ENCODE data around the gene SLC26A3.

Gene SLC26A3

DNA sequence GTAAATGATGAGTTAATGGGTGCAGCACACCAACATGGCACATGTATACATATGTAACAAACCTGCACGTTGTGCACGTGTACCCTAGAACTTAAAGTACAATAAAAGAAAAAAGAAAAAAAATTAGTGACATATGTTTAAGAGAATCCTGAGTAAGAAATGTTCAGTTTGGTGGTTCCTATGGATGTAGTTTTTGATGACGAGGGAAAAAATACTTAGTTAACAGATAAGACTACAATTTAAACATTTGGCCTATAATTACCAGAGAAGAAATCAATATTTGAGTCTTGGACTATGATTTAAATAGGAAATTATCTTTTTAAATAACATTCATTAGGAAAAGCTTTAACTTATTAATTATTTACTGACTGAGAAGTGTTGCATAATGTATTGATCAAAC is 39.2 kb upstream of the SLC26A3 start:
- TF ChIP-seq, protein P1, sequence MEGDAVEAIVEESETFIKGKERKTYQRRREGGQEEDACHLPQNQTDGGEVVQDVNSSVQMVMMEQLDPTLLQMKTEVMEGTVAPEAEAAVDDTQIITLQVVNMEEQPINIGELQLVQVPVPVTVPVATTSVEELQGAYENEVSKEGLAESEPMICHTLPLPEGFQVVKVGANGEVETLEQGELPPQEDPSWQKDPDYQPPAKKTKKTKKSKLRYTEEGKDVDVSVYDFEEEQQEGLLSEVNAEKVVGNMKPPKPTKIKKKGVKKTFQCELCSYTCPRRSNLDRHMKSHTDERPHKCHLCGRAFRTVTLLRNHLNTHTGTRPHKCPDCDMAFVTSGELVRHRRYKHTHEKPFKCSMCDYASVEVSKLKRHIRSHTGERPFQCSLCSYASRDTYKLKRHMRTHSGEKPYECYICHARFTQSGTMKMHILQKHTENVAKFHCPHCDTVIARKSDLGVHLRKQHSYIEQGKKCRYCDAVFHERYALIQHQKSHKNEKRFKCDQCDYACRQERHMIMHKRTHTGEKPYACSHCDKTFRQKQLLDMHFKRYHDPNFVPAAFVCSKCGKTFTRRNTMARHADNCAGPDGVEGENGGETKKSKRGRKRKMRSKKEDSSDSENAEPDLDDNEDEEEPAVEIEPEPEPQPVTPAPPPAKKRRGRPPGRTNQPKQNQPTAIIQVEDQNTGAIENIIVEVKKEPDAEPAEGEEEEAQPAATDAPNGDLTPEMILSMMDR (IDR thresholded peaks at IDR 0.05; ENCODE audit: low read depth, low read length, missing control alignments), result no peak
- no peak for DNase-seq (ENCODE audit: extremely low read depth, low read depth)
- H3K4me3 ChIP-seq (replicated peaks; ENCODE audit: low read depth, low read length), result no peak overlapping the region

DNA sequence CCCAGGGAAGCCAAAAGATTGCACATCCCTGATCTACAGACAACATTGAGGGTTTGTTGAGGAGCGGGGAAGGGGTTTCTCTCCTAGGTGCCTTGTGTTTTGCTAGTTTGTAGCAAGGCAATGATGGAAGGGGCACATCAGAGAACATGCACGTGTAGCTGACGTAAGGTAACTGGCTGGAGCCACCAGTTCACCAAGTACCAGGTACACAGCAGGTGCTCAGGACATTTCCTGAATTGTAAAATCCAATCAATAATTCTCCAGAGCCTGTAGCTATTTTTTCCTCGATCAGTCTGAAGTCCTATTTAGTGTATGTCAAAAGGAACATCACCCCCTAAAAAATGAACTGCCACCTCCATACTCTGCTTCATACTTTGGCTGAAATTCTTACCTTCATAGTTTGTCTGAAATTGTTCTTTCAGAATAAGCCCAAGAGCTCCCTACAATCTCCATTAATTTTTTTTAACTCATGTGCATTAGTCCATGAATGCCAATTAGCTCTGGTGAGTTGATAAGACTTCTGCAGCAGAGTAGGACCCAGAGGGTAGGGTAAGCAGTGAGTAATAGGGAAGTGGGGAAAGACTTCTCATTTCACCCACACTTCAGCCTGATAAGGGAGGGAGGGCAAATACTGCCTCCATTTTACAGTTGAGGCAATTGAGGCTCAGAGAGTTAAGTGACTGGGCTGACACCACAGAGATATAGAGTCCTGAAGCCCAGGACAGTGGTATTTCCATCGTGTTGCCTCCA is 36.0 kb upstream of the SLC26A3 start:
- DNase-seq (ENCODE audit: extremely low read depth, low read depth), result no peak
- TF ChIP-seq, protein P1 (IDR thresholded peaks at IDR 0.05; ENCODE audit: low read depth, low read length, missing control alignments), result no peak
- no peak overlapping the region for H3K4me3 ChIP-seq (replicated peaks; ENCODE audit: low read depth, low read length)

DNA sequence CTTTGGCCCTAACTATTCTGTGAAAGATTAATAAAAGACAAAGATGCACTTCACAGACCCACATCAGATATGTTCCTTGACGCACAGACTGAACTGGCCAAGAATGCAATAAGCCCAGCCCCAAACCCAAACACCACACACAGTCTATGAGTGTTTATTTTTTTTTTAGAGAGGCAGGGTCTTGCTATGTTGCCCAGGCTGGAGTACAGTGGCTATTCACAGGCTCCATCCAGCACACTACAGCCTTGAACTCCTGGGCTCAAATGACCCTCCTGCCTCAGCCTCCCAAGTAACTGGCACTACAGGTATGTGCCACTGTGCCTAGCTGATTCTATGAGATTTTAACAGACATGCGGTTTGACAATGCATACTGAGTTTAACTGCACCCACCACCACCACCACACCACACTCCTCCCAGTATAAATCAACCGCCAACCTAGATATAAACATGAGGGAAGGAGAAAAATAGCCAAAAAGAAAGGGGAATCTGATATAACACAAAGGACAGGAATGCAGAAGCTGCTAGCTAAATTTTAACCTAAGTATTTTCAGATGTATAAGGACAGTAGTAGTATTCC is 35.1 kb upstream of the SLC26A3 start:
- TF ChIP-seq, protein P1 (IDR thresholded peaks at IDR 0.05; ENCODE audit: low read depth, low read length, missing control alignments), result no peak
- H3K4me3 ChIP-seq (replicated peaks; ENCODE audit: low read depth, low read length), result no peak overlapping the region
- DNase-seq (ENCODE audit: extremely low read depth, low read depth), result no peak

DNA sequence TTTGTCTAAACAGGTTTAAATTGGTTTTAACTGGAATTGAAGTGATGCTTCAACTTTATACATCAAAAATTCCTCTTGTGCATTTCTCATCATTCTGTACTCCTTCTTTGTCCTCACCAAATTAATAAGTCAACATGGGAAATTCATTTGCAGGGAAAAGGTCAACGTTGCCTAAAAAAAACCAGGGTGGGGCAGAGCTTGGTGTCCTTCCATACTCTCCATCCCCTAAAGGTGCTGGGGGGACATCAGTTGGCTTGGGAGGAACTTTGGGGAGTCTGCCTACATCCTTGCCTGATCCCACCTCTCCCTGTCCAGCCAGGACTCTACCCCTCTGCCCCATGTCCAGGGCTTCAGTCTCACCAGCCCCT is 34.1 kb upstream of the SLC26A3 start:
- TF ChIP-seq, protein P1 (IDR thresholded peaks at IDR 0.05; ENCODE audit: low read depth, low read length, missing control alignments), result no peak
- DNase-seq (ENCODE audit: extremely low read depth, low read depth), result no peak
- H3K4me3 ChIP-seq (replicated peaks; ENCODE audit: low read depth, low read length), result no peak overlapping the region

DNA sequence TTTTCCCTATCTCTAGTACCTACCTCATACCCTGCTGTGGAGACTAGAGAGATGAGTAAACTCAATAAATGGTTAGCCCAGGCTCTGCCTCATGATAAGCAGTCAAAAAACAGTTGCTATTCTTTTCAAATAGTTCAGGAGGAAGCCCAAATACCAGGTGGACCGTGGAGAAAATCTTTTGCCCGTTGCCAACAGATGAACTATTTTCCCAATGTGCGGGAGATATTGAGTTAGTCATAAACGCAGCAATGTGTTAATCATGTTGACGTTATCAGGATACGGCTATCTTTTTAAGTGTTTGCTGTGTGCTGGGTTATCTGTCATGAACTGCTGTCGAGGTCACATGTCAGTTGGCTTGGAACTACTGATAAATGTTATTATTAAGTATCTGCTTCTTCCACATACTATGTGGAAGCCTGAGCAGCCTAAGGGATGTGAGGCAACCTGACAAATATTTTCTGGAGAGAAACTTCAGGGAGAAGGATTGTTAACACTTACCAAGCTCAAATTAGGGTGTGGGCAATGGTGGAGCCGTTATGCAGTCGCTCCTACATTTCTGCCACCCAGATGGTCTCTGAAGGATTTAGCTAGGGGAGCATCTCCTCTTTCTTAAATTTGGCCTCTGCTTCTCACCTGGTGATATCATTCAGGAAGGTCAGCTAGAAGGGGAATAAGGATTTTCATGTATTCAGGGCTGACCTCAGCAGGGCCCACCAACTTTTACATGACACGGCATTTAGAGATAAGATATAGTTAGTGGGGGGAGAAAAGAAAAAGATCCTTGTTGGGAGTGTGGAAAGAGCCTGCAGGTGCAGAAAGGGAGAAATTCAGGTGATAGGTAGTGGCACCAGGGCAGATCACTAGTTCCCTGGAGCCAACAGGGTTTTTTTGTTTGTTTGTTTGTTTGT is 33.5 kb upstream of the SLC26A3 start:
- TF ChIP-seq, protein P1 (IDR thresholded peaks at IDR 0.05; ENCODE audit: low read depth, low read length, missing control alignments), result no peak
- no peak for DNase-seq (ENCODE audit: extremely low read depth, low read depth)
- H3K4me3 ChIP-seq (replicated peaks; ENCODE audit: low read depth, low read length), result no peak overlapping the region

DNA sequence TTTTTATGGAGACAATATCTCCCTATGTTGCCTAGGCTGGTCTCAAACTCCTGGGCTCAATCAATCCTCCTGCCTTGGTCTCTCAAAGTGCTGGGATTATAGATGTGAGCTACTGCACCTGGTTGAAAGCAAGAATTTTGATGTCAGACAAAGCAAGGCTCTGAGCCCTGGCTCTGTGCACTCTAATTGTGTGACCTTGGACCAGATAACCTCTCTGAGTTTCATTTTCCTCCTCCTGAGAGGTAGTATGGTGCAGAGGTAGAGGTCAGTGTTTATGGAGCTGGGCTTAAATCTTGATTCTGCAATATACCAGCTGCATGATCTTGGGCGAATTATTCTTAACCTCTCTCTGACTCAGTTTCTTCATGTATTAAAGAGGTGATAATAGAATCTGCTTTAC is 31.4 kb upstream of the SLC26A3 start:
- DNase-seq (ENCODE audit: extremely low read depth, low read depth), result no peak
- H3K4me3 ChIP-seq (replicated peaks; ENCODE audit: low read depth, low read length), result no peak overlapping the region
- TF ChIP-seq, protein P1 (IDR thresholded peaks at IDR 0.05; ENCODE audit: low read depth, low read length, missing control alignments), result no peak
